GM11168 (cell line): ENCODE measurements around the gene RPS6KA5.
"Not testable (repeated sequence)": the region's sequence is repeated elsewhere in the genome, so short reads cannot be mapped to it uniquely, and the experiment has no call there.

Experiments used
- in situ Hi-C: fragments of 300-500 bp; cut with MboI; formaldehyde crosslinking; loops from one replicate; pipeline ENCODE4 v1.12.0; 2022; ENCODE audit warnings: low sequenced_read_pairs; ENCODE audit not compliant: unreplicated experiment

RPS6KA5 gene

DNA sequence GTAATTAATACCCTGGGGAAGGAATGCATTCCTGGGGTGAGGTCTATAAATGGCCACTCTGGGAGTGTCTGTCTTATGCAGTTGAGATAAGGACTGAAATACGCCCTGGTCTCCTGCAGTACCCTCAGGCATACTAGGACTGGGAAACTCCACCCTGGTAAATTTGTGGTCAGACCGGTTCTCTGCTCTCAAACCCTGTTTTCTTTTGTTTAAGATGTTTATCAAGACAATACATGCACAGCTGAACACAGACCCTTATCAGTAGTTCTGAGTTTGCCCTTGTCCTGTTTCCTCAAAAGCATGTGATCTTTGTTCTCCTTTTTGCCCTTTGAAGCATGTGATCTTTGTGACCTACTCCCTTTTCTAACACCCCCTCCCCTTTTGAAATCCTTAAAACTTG is 106.8 kb downstream of the RPS6KA5 start:
- in situ Hi-C loops: not testable (repeated sequence)

GRCh38 chr14:90943367-90943766 is 117.1 kb downstream of the RPS6KA5 start:
- in situ Hi-C loops: no loop called here

- in situ Hi-C loops: no loop called here
Measured at GRCh38 chr14:90942511-90942910, 117.9 kb downstream of the RPS6KA5 start.

DNA sequence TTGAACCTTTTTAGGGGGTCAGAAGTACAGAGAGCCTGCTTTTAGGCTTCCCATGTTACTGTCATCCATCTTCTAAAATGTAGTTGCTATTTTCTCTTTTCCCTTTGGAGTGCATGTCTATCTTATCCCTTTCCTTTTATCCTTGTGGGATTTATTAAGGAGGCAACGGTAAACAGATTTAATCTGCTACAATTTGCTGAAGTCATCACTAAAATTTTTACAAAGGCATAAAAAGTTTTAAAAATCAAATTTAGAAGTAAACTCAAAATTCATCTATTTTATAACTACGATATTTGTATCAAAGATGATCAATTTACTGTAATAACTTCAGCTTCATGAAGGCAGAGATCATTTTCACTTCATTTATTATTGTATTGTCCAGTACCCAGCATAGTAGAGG is 118.7 kb downstream of the RPS6KA5 start:
- in situ Hi-C loops: no loop called here

DNA sequence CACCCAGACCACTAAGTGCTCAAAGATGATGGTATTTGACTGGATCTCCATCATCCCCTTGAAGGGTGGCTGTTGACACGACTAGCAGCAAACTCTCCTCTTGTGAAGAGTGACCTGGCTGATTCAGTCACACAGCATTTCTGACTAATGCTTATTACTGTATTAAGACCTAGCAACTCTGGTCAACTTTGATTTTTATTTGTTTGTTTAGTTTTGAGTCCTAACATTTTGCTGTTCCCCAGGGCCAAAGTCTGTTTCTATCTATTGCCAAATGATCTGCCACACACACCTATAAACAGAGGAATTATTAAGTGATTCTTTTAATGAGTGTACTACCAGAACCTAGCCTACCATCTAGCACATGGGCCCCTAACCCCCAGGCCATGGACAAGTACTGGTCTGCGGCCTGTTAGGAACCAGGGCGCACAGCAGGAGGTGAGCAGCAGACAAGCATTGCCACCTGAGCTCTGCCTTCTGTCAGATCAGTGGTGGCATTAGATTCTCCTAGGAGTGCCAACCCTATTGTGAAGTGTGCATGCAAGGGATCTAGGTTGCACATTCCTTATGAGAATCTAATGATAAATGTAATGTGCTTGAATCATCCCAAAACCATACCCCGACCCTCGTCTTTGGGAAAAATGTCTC is 120.0 kb downstream of the RPS6KA5 start:
- in situ Hi-C loops: no loop called here

DNA sequence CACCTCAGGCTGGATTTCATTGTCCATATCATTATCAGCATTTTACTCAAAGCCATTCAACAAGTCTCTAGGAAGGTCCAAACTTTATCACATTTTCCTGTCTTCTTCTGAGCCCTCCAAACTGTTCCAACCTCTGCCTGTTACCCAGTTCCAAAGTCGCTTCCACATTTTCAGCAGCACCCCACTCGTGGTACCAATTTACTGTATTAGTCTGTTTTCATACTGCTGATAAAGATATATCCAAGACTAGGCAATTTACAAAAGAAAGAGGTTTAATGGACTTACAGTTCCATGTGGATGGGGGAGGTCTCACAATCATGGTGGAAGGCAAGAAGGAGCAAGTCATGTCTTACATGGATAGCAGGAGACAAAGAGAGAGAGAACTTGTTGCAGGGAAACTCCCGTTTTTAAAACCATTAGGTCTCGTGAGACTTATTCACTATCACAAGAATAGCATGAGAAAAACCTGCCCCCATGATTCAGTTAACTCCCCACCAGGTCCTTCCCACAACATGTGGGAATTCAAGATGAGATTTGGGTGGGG is 121.1 kb downstream of the RPS6KA5 start:
- in situ Hi-C loops: not testable (repeated sequence)

- in situ Hi-C loops: no loop called here
Measured at GRCh38 chr14:90938615-90939014, 121.8 kb downstream of the RPS6KA5 start.

DNA sequence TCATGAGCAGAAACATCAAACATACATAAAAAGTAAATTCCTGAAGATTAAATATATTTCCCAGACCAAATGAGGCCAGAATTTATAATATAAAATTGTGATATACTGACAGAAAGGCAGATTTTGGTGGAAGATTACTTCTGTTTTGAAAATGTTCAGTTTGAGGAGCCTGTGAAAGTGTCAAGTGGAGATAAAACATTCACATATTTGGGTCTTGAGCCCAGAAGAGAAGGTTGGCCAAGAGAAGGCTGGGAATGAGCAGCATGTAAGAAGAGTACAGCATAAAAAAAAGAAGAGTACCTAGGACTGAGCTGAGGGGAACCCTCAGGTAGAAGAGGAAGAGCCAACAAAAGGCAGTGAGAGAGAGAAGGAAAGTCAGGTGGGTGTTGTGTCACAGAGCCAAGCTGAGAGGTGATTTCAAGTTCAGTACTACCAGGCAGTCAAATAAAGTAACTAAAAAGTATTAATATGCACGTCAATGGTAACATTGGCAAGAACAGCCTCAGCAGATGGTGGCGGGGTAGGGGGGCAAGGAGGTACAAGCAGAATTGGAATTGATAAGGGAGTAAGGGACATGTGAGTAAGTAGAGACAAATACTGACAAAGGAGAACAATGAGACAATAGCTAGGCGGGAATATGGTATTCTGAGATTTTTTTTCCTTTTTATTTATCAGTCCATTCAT is 123.5 kb downstream of the RPS6KA5 start:
- in situ Hi-C loops: no loop called here

DNA sequence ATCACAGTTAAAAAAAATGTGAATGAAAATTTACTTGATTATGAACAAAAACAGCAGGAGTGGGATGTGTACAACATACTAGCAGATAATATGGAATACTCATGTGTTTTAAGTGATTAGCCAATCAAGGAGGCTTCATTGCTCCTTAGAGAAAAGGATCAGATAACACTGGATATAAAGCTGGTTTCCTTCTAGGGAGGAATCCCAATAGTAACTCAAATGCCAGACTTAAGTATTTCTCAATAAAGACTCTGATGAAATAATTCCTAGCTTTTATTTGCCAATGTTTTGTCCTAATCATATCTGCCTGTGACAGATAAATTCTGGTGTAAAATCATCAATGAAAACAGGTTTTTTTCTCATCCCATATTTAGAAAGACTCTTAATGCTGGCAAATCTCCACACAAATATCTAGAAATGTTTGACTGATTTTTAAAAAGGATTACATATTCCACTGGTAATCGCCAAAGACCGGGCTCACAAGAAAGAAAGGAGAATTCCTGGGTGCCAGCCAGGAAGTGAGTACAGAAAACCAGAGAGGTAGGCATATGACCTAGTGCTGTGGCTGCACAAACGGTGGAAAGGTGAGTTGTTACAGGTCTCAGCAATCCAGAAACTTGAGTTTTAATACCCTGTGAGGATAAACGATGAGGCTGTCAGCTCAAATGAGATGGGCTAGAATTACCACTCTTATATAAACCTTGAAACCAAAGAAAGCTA is 135.7 kb downstream of the RPS6KA5 start:
- in situ Hi-C loops: no loop called here

DNA sequence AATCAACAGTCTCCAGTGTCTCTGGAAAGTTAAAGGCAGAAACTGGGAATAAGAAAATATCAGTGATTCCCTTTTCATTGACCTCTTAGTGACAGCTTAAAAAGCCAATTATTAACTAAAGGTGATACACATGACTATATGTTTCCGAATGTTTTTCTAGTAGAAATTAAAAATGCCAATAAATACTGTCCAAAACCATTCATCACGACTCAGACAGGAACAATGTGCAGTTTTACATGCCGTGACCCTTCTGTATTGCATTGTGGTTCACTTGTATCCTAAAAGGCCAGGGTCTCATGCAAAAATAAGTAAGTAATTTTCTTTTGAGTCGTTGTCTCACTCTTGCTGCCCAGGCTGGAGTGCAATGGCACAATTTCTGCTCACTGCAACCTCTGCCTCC is 138.3 kb downstream of the RPS6KA5 start:
- in situ Hi-C loops: no loop called here

DNA sequence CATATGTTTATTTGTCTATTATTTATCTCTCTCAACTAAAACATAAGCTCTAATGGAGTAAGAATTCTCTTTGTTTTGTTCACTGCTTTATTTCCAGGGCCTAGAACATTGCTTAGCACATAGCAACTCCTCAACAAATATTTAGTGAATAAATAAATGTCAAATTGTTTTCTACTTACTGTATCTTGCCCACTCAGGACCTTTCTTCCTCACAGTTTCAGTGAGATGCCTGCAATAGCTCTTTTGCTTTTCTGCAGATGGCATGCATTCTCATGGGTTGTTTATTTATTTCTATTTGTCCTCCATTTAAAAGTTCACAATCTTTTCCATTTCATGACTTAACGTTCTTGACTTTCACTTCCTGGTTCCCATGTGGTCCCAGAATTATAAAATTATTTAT is 149.3 kb downstream of the RPS6KA5 start:
- in situ Hi-C loops: no loop called here

GRCh38 chr14:90907178-90907577 is 153.3 kb downstream of the RPS6KA5 start:
- in situ Hi-C loops: loop anchor here (10.0 kb wide), 1 partner anchor 268 kb away; no protein-coding TSS in a partner anchor

GRCh38 chr14:90905531-90905930 is 154.9 kb downstream of the RPS6KA5 start:
- in situ Hi-C loops: loop anchor here (10.0 kb wide), 1 partner anchor 269 kb away; no protein-coding TSS in a partner anchor

DNA sequence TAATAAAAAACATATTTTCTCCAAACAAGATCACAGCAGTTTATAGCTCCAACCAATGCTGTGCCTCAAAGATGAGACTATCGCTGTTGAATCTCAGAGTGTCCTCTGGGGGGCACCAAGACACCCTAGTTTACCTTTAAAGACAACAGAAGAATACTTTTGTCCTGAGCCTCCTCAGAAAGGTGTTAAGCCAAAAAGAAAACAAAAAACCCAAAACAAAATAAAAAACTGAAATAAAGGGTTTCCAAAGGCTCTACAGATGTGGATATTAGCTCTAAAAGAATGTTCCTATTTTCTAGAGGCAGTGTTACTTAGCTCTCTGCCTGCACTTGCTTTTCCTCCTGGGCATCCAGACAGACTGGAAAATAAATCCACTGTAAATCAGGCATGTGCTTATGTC is 157.3 kb downstream of the RPS6KA5 start:
- in situ Hi-C loops: loop anchor here (10.0 kb wide), 1 partner anchor 272 kb away; no protein-coding TSS in a partner anchor

DNA sequence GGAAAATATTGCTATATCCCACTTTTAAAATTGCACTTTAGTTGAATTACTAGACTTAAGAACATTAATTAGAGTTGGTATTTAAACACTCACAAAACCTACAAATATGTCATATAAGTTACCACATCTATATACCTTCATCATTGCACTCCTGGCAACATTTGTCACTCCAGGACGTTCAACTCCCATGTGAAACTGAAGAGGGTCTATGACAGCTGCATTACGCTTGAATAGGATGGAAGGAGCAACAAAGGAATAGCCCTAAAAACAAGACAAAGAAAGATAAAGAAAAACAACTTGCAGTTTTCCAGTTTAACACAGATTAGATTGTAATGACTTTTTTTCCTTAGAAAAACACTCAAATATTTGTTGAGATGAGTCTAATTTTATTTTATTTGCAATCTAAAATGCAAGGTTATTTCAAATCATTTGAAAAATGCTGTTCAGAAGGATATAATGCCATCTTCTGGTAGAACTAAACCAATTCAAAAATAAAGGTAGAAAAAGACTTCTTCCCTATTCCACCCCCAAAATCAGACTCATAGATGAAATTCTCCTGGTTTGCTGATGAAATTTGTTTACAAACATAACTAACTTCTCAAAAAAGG is 159.9 kb downstream of the RPS6KA5 start:
- in situ Hi-C loops: loop anchor here (10.0 kb wide), 1 partner anchor 274 kb away; no protein-coding TSS in a partner anchor

DNA sequence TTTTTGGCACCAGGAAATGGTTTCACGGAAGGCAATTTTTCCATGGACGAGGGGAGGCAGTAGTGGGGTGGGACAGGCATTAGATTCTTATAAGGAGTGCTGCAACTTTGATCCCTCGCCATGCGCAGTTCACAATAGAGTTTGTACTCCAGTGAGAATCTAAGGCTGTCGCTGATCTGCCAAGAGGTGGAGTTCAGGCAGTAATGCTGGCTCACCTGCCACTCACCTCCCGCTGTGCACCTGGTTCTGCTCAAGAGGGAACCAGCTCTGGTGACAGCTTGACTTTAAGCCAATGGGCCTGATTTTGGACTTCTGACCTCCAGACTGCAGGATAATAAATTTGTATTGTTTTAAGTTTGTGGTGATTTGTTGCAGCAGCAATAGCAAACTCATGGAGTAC is 163.4 kb downstream of the RPS6KA5 start:
- in situ Hi-C loops: no loop called here

- in situ Hi-C loops: no loop called here
Measured at GRCh38 chr14:90894241-90894640, 166.2 kb downstream of the RPS6KA5 start.

- in situ Hi-C loops: no loop called here
Measured at GRCh38 chr14:90893510-90893909, 166.9 kb downstream of the RPS6KA5 start.

GRCh38 chr14:90892970-90893369 is 167.5 kb downstream of the RPS6KA5 start:
- in situ Hi-C loops: no loop called here

- in situ Hi-C loops: no loop called here
Measured at GRCh38 chr14:90891326-90891725, 169.1 kb downstream of the RPS6KA5 start.
